CD14-positive monocyte (primary cell): ENCODE measurements around the gene PTP4A1. TPM values are rescaled to one million over a fixed set of nuclear protein-coding genes. Genes with fewer than 3 reads are reported as not detected.

Experiments
- DNase-seq, 3 donors: peaks; one replicate each; pipeline ENCODE4 v3.0.0-alpha.2; 2011 to 2022
- H2AFZ ChIP-seq: 2 replicates; pipeline ENCODE4 v1.6.0; 2012; ENCODE audit warnings: mild to moderate bottlenecking, low read depth, low read length, inconsistent platforms; ENCODE audit not compliant: insufficient read depth, poor library complexity, severe bottlenecking
- H3K27ac ChIP-seq, 2 donors: 1 replicate in 1 of 2; 2 replicates in 1 of 2; pipeline ENCODE4 v1.5.1; 2012 to 2013; ENCODE audit warnings: low read length in 2 of 2, control low read depth in 1 of 2, inconsistent platforms in 1 of 2, low read depth in 1 of 2, mild to moderate bottlenecking in 1 of 2
- H3K27me3 ChIP-seq, 2 donors: one replicate each; pipeline versions ENCODE4 v1.6.0 to v1.6.1; 2011 to 2013; ENCODE audit warnings: low read length in 2 of 2; ENCODE audit not compliant: control insufficient read depth in 2 of 2, insufficient read depth in 2 of 2
- H3K36me3 ChIP-seq, 2 donors: replicated peaks in 1 of 2; 1 replicate in 1 of 2; 2 replicates in 1 of 2; pipeline versions ENCODE4 v1.5.1 to v1.6.1; 2012 to 2013; ENCODE audit warnings: low read length in 2 of 2, control low read depth in 1 of 2, inconsistent platforms in 1 of 2, mild to moderate bottlenecking in 1 of 2; ENCODE audit not compliant: insufficient read depth in 2 of 2, control insufficient read depth in 1 of 2
- H3K4me1 ChIP-seq, 2 donors: 1 replicate in 1 of 2; 2 replicates in 1 of 2; pipeline versions ENCODE4 v1.5.1 to v1.6.1; 2012 to 2013; ENCODE audit warnings: low read length in 2 of 2, control low read depth in 1 of 2, inconsistent platforms in 1 of 2, mild to moderate bottlenecking in 1 of 2, moderate library complexity in 1 of 2; ENCODE audit not compliant: insufficient read depth in 2 of 2, control insufficient read depth in 1 of 2
- H3K4me2 ChIP-seq: replicated peaks from 2 replicates; pipeline ENCODE3; 2012; ENCODE audit warnings: low read length, moderate library complexity, mild to moderate bottlenecking; ENCODE audit not compliant: poor library complexity, severe bottlenecking; ENCODE audit errors: extremely low read depth
- H3K4me3 ChIP-seq, 3 experiments: fragments of 200-600 bp in 1 of 3; sonication (generic) in 1 of 3; replicated peaks in 1 of 3; 1 replicate in 2 of 3; 2 replicates in 1 of 3; pipeline ENCODE4 v1.5.1; 2011 to 2013; ENCODE audit warnings: low read length in 3 of 3, mild to moderate bottlenecking in 3 of 3, control low read depth in 2 of 3, low read depth in 2 of 3, inconsistent platforms in 1 of 3, moderate library complexity in 1 of 3
- H3K79me2 ChIP-seq: 2 replicates; pipeline ENCODE4 v1.6.0; 2012; ENCODE audit warnings: mild to moderate bottlenecking, control low read depth, inconsistent platforms, low read length, moderate library complexity; ENCODE audit not compliant: insufficient read depth
- H3K9ac ChIP-seq: 2 replicates; pipeline ENCODE4 v1.6.0; 2017; ENCODE audit warnings: low read length, mild to moderate bottlenecking; ENCODE audit not compliant: insufficient read depth, poor library complexity, severe bottlenecking
- H3K9me3 ChIP-seq, 2 donors: replicated peaks in 1 of 2; 1 replicate in 1 of 2; 2 replicates in 1 of 2; pipeline versions ENCODE4 v1.5.1 to v1.6.1; 2012 to 2013; ENCODE audit warnings: low read length in 2 of 2, control low read depth in 1 of 2; ENCODE audit not compliant: control insufficient read depth in 1 of 2, insufficient read depth in 1 of 2
- H4K20me1 ChIP-seq: 2 replicates; pipeline ENCODE4 v1.6.0; 2012; ENCODE audit warnings: mild to moderate bottlenecking, low read length, control low read depth, moderate library complexity; ENCODE audit not compliant: insufficient read depth
- H3K27ac Mint-ChIP-seq, 7 donors: one replicate each; pipeline ENCODE4 v1.8.0; 2020; ENCODE audit warnings: mild to moderate bottlenecking in 7 of 7, mixed read lengths in 7 of 7, moderate library complexity in 6 of 7, inconsistent platforms in 2 of 7
- H3K27me3 Mint-ChIP-seq, 3 donors: one replicate each; pipeline ENCODE4 v1.8.0; 2021 to 2022; ENCODE audit warnings: low read depth in 3 of 3, mild to moderate bottlenecking in 3 of 3, mixed read lengths in 3 of 3, moderate library complexity in 3 of 3, inconsistent platforms in 1 of 3
- H3K36me3 Mint-ChIP-seq, 2 donors: one replicate each; pipeline ENCODE4 v1.8.0; 2020; ENCODE audit warnings: mixed read lengths in 2 of 2, inconsistent platforms in 1 of 2, mild to moderate bottlenecking in 1 of 2
- H3K4me1 Mint-ChIP-seq: one replicate; pipeline ENCODE4 v1.8.0; 2020; ENCODE audit warnings: mild to moderate bottlenecking, mixed read lengths
- H3K4me3 Mint-ChIP-seq, 2 donors: one replicate each; pipeline ENCODE4 v1.8.0; 2020; ENCODE audit warnings: mild to moderate bottlenecking in 2 of 2, mixed read lengths in 2 of 2, moderate library complexity in 1 of 2
- H3K9me3 Mint-ChIP-seq, 7 donors: one replicate each; pipeline ENCODE4 v1.8.0; 2020 to 2022; ENCODE audit warnings: mixed read lengths in 7 of 7, mild to moderate bottlenecking in 6 of 7, moderate library complexity in 6 of 7, inconsistent platforms in 2 of 7
- WGBS: methylation state at CpG from one replicate; pipeline ENCODE4 v1.1.5; 2013; ENCODE audit warnings: missing lambda C conversion rate; ENCODE audit not compliant: insufficient coverage; 5-methylcytosine and 5-hydroxymethylcytosine counted together
- intact Hi-C, 2 donors: fragments of 100-400 bp; cut with micrococcal nuclease; formaldehyde crosslinking; loops; one replicate each; pipeline versions ENCODE4 v1.15.0 to v1.15.1; 2023
- polyA plus RNA-seq, 3 donors: library from polyadenylated mRNA; depleted of rRNA in 1 of 3; unstranded in 2 of 3; stranded (reverse) in 1 of 3; fragments of 300-500 nt in 2 of 3; fragments of >200 nt in 1 of 3; fragmentation: Illumina TruSeq in 2 of 3; gene quantifications; 1 replicate in 2 of 3; 2 replicates in 1 of 3; pipeline ENCODE4 v1.2.3, GENCODE V29; 2012 to 2021
- TF ChIP-seq, protein P1 (sequence below): fragments of 200-600 bp; IDR thresholded peaks from one replicate; pipeline ENCODE4 v1.8.0; 2022; ENCODE audit warnings: antibody characterized with exemption, mild to moderate bottlenecking

The PTP4A1 gene
- polyA plus RNA-seq, 3 donors: 73.4 to 106 (median 96.1) TPM

DNA sequence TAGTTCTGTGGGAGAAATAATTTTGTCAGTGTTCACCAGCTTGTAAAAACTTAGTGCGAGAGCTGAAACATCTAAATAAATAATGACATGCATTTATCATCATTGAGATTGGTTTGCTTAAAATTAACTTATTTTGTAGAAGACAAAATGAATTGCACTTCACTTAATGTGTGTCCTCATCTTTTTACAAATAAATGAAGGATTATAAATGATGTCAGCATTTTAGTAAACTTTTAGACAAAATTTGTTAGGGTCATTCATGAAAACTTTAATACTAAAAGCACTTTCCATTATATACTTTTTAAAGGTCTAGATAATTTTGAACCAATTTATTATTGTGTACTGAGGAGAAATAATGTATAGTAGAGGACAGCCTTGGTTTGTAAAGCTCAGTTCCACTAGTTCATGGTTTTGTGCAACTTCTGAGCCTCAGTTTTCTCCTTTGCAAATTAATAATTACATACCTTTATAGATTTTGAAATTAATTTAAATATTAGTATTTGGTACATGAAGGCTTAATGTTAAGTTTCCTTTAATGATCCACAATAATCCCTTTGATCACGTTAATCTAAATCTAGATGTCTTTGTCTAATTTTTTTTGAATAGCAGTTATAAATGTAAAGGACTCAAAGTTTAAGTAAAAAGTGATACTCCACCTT is 9.2 kb downstream of the PTP4A1 start:
- Histone ChIP-seq H3K36me3 (peaks cover 58 to 72% of the 10 kb centered on the region in 2 donors), H3K4me2 (no peak overlapping the region), H3K27me3 (no peaks in the 10 kb centered on the region), H2AFZ (no peak overlapping the region), H3K4me1 (no peaks in the 10 kb centered on the region), H3K9me3 (no peaks in the 10 kb centered on the region), H3K4me3 (no peak overlapping the region), H3K79me2 (peaks cover 11% of the 10 kb centered on the region), H4K20me1 (peaks cover 28% of the 10 kb centered on the region), H3K27ac (no peak overlapping the region), H3K9ac (no peak overlapping the region)
- Mint-ChIP-seq H3K36me3 (peaks cover 45 to 59% of the 10 kb centered on the region in 2 donors), H3K9me3 (no peaks in the 10 kb centered on the region), H3K27me3 (peaks cover 0 to 1% (median 0%) of the 10 kb centered on the region in 3 donors), H3K4me1 (no peaks in the 10 kb centered on the region), H3K4me3 (no peak overlapping the region), H3K27ac (peak overlapping the region in 1 of 7 donors; percentile 48)
- WGBS: no CpG with 5 or more reads among the region's 2 CpGs
- intact Hi-C loops: no loop called here
- TF ChIP-seq, protein P1, sequence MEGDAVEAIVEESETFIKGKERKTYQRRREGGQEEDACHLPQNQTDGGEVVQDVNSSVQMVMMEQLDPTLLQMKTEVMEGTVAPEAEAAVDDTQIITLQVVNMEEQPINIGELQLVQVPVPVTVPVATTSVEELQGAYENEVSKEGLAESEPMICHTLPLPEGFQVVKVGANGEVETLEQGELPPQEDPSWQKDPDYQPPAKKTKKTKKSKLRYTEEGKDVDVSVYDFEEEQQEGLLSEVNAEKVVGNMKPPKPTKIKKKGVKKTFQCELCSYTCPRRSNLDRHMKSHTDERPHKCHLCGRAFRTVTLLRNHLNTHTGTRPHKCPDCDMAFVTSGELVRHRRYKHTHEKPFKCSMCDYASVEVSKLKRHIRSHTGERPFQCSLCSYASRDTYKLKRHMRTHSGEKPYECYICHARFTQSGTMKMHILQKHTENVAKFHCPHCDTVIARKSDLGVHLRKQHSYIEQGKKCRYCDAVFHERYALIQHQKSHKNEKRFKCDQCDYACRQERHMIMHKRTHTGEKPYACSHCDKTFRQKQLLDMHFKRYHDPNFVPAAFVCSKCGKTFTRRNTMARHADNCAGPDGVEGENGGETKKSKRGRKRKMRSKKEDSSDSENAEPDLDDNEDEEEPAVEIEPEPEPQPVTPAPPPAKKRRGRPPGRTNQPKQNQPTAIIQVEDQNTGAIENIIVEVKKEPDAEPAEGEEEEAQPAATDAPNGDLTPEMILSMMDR: no peak
- DNase-seq: no peak

DNA sequence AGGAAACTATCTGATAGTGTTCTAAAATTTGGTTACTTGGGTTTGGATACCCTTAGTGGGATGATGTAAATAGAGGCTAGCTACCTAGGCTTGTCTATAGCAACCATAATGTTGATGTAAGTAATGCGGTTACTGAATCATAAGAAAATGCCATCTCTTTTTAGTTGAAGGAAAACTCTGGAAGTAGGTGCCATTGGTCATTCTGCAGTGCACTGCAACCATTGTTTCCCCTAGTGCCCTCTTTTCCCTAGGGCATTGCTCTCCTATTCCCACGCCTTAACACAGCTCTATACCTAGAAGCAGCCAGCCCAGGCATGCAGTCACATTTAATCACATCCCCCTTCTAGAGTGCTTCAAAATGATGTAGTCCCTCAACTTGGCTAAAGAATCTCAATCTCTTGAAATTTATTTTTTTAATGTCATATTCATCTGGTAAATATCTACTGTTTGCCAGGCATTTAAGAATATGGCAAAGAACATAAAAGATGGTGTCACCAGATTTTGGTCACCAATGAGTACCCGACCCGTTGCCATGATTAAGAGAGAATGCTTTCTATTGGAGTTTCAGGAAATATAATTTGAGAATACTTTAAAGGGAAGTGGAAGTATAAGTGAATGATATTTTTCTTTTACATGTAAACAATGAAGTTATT is 10.4 kb downstream of the PTP4A1 start:
- H2AFZ ChIP-seq: no peak overlapping the region
- Mint-ChIP-seq H3K4me1 (no peaks in the 10 kb centered on the region), H3K9me3 (no peaks in the 10 kb centered on the region), H3K4me3 (no peak overlapping the region), H3K27ac (no peak overlapping the region), H3K36me3 (peaks cover 37 to 49% of the 10 kb centered on the region in 2 donors), H3K27me3 (peaks cover 0 to 2% (median under 1%) of the 10 kb centered on the region in 3 donors)
- H3K27ac ChIP-seq: no peak overlapping the region
- H3K9me3 ChIP-seq: no peaks in the 10 kb centered on the region
- no peak for DNase-seq
- no peak overlapping the region for H3K4me2 ChIP-seq
- no peak overlapping the region for H3K9ac ChIP-seq
- intact Hi-C loops: no loop called here
- WGBS: 93% methylated on average over 3 of the region's 4 CpGs
- H3K4me1 ChIP-seq: no peaks in the 10 kb centered on the region
- no peaks in the 10 kb centered on the region for H3K79me2 ChIP-seq
- peaks cover 48 to 61% of the 10 kb centered on the region in 2 donors for H3K36me3 ChIP-seq
- no peaks in the 10 kb centered on the region for H3K27me3 ChIP-seq
- H4K20me1 ChIP-seq: peaks cover 15% of the 10 kb centered on the region
- H3K4me3 ChIP-seq: no peak overlapping the region
- TF ChIP-seq, protein P1: no peak
